DOHH2 (cell line): Measurements from ENCODE around the gene CDK1.

Source experiments
- H3F3A ChIP-seq: fragments of 200-600 bp; sonication (generic), shearing (Covaris generic); 2 replicates; pipeline ENCODE4 v1.6.0; 2016; ENCODE audit warnings: antibody characterized with exemption, mild to moderate bottlenecking; ENCODE audit not compliant: control insufficient read depth, insufficient read depth
- H3K27ac ChIP-seq: fragments of 200-600 bp; sonication (generic); 2 replicates; pipeline ENCODE4 v1.5.1; 2014; ENCODE audit warnings: low read depth, mild to moderate bottlenecking, low read length, moderate library complexity
- H3K27me3 ChIP-seq: fragments of 200-600 bp; sonication (generic); 2 replicates; pipeline ENCODE4 v1.6.1; 2014; ENCODE audit warnings: mild to moderate bottlenecking, low read length, mixed read lengths; ENCODE audit not compliant: control insufficient read depth
- H3K36me3 ChIP-seq: fragments of 200-600 bp; sonication (generic); 2 replicates; pipeline ENCODE4 v1.6.1; 2014; ENCODE audit warnings: mild to moderate bottlenecking, low read length, moderate library complexity, mixed read lengths; ENCODE audit not compliant: control insufficient read depth
- H3K4me1 ChIP-seq: fragments of 200-600 bp; sonication (generic); 2 replicates; pipeline ENCODE4 v1.6.1; 2014; ENCODE audit warnings: mild to moderate bottlenecking, low read length, mixed read lengths; ENCODE audit not compliant: control insufficient read depth
- H3K4me2 ChIP-seq: fragments of 200-600 bp; sonication (generic); 2 replicates; pipeline ENCODE4 v1.6.0; 2014; ENCODE audit warnings: mild to moderate bottlenecking, low read length, moderate library complexity
- H3K4me3 ChIP-seq: fragments of 200-600 bp; sonication (generic); 2 replicates; pipeline ENCODE4 v1.5.1; 2014; ENCODE audit warnings: mild to moderate bottlenecking, low read length, mixed read lengths
- H3K79me2 ChIP-seq: fragments of 200-600 bp; sonication (generic); 2 replicates; pipeline ENCODE4 v1.6.1; 2014; ENCODE audit warnings: mild to moderate bottlenecking, low read length, mixed read lengths; ENCODE audit not compliant: control insufficient read depth
- H3K9me2 ChIP-seq: fragments of 200-600 bp; sonication (generic); replicated peaks from 2 replicates; pipeline ENCODE4 v1.6.1; 2014; ENCODE audit warnings: mild to moderate bottlenecking, low read length, mixed read lengths; ENCODE audit not compliant: control insufficient read depth
- H3K9me3 ChIP-seq: fragments of 200-600 bp; sonication (generic); 2 replicates; pipeline ENCODE4 v1.6.1; 2014; ENCODE audit warnings: antibody characterized with exemption, low read length, mixed read lengths; ENCODE audit not compliant: control insufficient read depth, insufficient read depth
- H4K20me1 ChIP-seq: fragments of 200-600 bp; sonication (generic); 2 replicates; pipeline ENCODE4 v1.6.0; 2014; ENCODE audit warnings: low read depth, mild to moderate bottlenecking, antibody characterized with exemption, low read length, moderate library complexity; ENCODE audit not compliant: control insufficient read depth, insufficient read depth
- EZH2phosphoT487 ChIP-seq: fragments of 200-600 bp; sonication (generic); IDR thresholded peaks from 2 replicates; pipeline ENCODE4 v1.6.1; 2017; ENCODE audit warnings: borderline replicate concordance, mild to moderate bottlenecking, antibody characterized with exemption, low read length, moderate library complexity, mixed read lengths
- TF ChIP-seq, protein P1 (sequence below): fragments of 200-600 bp; sonication (generic); IDR thresholded peaks from one replicate; pipeline ENCODE4 v1.5.1; 2014; ENCODE audit warnings: antibody characterized with exemption, mild to moderate bottlenecking, low read depth, low read length; ENCODE audit not compliant: poor library complexity, severe bottlenecking

Gene CDK1

DNA sequence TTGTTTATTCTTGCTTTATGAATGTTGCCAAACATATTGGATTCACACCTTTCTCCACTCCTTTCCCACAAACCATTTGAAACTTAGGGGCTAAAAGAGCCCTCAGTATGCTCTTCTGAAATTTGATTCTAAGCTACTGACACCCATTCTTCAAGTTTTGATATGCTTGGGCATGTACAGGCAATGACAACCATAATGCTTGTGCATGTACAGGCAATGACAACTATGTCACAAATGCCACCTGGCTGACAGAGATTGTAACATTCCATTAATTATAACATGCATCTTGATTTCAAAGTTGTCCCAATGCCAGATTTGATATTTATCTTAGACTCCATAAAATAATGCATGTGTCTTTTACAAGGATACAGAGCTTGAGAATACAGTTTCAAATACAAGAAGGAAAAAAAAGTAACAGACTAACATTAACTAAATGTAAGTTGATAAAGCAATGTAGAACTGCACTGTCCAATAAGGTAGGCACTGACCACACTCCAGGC lies 17.5 kb upstream of the CDK1 start:
- Histone ChIP-seq H3K27ac (no peak overlapping the region), H3K9me3 (no peaks in the 10 kb centered on the region), H3K4me1 (no peaks in the 10 kb centered on the region), H3K4me3 (no peak overlapping the region), H3K36me3 (no peaks in the 10 kb centered on the region), H3K79me2 (no peaks in the 10 kb centered on the region), H3K4me2 (no peak overlapping the region), H4K20me1 (no peaks in the 10 kb centered on the region), H3K9me2 (no peaks in the 10 kb centered on the region), H3K27me3 (peaks cover 10% of the 10 kb centered on the region), H3F3A (no peaks in the 10 kb centered on the region)
- TF ChIP-seq, protein P1, sequence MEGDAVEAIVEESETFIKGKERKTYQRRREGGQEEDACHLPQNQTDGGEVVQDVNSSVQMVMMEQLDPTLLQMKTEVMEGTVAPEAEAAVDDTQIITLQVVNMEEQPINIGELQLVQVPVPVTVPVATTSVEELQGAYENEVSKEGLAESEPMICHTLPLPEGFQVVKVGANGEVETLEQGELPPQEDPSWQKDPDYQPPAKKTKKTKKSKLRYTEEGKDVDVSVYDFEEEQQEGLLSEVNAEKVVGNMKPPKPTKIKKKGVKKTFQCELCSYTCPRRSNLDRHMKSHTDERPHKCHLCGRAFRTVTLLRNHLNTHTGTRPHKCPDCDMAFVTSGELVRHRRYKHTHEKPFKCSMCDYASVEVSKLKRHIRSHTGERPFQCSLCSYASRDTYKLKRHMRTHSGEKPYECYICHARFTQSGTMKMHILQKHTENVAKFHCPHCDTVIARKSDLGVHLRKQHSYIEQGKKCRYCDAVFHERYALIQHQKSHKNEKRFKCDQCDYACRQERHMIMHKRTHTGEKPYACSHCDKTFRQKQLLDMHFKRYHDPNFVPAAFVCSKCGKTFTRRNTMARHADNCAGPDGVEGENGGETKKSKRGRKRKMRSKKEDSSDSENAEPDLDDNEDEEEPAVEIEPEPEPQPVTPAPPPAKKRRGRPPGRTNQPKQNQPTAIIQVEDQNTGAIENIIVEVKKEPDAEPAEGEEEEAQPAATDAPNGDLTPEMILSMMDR = no peak
- no peak for TF ChIP-seq EZH2phosphoT487

DNA sequence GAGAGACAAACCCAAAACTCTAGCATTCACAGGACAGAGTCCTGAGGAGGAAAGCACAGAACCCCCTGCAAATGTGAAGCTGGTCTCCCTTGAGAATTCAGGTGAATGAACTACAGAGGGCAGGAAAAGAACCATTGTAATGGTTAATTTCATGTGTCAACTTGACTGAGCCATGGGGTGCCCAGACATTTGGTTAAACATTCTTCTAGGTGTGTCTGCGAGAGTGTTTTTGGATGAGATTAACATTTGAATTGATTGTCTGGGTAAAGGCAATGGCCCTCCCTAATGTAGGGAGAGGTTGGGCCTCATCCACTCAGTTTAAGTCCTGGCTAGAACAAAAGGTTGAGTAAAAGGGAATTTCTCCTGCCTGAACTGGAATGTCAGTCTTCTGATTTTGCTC lies 15.7 kb upstream of the CDK1 start:
- H3K9me2 ChIP-seq = no peaks in the 10 kb centered on the region
- no peaks in the 10 kb centered on the region for H3K4me1 ChIP-seq
- H4K20me1 ChIP-seq = no peaks in the 10 kb centered on the region
- H3K4me3 ChIP-seq = no peak overlapping the region
- H3K4me2 ChIP-seq = no peak overlapping the region
- TF ChIP-seq, protein P1 = no peak
- no peak for TF ChIP-seq EZH2phosphoT487
- peaks cover 9% of the 10 kb centered on the region for H3K27me3 ChIP-seq
- H3K79me2 ChIP-seq = no peaks in the 10 kb centered on the region
- no peaks in the 10 kb centered on the region for H3K36me3 ChIP-seq
- no peaks in the 10 kb centered on the region for H3F3A ChIP-seq
- no peaks in the 10 kb centered on the region for H3K9me3 ChIP-seq
- no peak overlapping the region for H3K27ac ChIP-seq

DNA sequence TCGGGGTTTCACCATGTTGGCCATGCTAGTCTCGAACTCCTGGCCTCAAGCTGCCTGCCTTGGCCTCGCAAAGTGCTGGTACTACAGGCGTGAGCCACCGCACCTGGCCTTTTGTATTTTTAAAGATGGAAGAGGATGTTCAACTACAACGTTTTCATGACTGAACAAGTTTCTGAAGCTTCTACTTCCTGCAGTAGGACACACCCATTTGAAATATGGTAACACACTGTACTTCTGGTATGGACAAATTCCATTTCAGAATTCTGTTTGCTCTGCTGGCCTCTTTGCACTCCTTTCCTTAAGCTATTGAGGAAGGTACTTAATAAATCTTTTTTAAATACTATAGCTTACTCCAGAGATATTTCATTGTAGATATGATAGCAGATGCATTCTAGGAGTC lies 10.9 kb upstream of the CDK1 start:
- no peaks in the 10 kb centered on the region for H3K9me2 ChIP-seq
- no peak overlapping the region for H3K4me3 ChIP-seq
- no peaks in the 10 kb centered on the region; the same call in 1 of the 2 replicates for H3K27me3 ChIP-seq
- no peaks in the 10 kb centered on the region for H3K79me2 ChIP-seq
- no peak overlapping the region for H3K27ac ChIP-seq
- TF ChIP-seq, protein P1 = no peak
- no peak for TF ChIP-seq EZH2phosphoT487
- H4K20me1 ChIP-seq = no peaks in the 10 kb centered on the region
- no peaks in the 10 kb centered on the region for H3K4me1 ChIP-seq
- H3K4me2 ChIP-seq = no peak overlapping the region
- H3F3A ChIP-seq = no peaks in the 10 kb centered on the region
- H3K9me3 ChIP-seq = no peaks in the 10 kb centered on the region
- H3K36me3 ChIP-seq = no peaks in the 10 kb centered on the region

DNA sequence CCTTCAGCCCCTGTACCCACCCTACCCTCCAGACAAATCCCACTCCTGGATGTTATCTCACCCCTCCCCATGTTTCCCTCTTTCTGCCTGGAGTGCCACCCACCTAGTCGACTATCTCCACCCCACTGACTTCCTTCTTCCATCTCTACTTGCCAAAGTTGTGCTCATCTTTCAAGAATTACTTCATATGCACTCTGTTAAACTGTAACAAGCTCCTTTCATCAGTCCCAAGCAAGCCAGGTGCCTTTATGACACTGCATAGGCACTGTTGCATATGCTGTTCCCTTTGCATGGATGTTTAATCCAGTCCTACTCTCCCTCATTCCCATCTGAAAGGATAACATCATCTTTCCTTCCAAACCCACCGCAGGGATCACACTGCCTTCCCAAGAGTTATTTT lies 8.9 kb upstream of the CDK1 start:
- Histone ChIP-seq H3K79me2 (no peaks in the 10 kb centered on the region), H3K4me2 (no peak overlapping the region), H3K27ac (no peak overlapping the region), H4K20me1 (no peaks in the 10 kb centered on the region), H3K4me1 (no peaks in the 10 kb centered on the region), H3K36me3 (no peaks in the 10 kb centered on the region), H3K9me3 (no peaks in the 10 kb centered on the region), H3K9me2 (no peaks in the 10 kb centered on the region), H3F3A (no peaks in the 10 kb centered on the region), H3K4me3 (no peak overlapping the region), H3K27me3 (no peaks in the 10 kb centered on the region; the same call in 1 of the 2 replicates)
- no peak for TF ChIP-seq EZH2phosphoT487
- TF ChIP-seq, protein P1 = no peak
